H9 (cell line): ENCODE results near the gene NHSL2. TPM values are rescaled to one million over a fixed set of nuclear protein-coding genes. Genes with fewer than 3 reads are reported as not detected.

ENCODE experiments used
- DNase-seq: peaks from one replicate; pipeline ENCODE4 v3.0.0-alpha.2; 2017
- H2AFZ ChIP-seq: one replicate; pipeline ENCODE4 v1.6.1; 2013; ENCODE audit warnings: mild to moderate bottlenecking, low read length, control low read depth, moderate library complexity
- H2AK5ac ChIP-seq: 2 replicates; pipeline ENCODE4 v1.6.1; 2013; ENCODE audit warnings: low read length, control low read depth, mixed read lengths; ENCODE audit not compliant: insufficient read length
- H2BK120ac ChIP-seq: one replicate; pipeline ENCODE4 v1.6.1; 2013; ENCODE audit warnings: low read depth, mild to moderate bottlenecking, low read length, control low read depth, inconsistent platforms; ENCODE audit not compliant: poor library complexity, severe bottlenecking
- H2BK12ac ChIP-seq: 2 replicates; pipeline ENCODE4 v1.6.1; 2013; ENCODE audit warnings: low read length, control low read depth, mixed read lengths, low read depth; ENCODE audit not compliant: insufficient read length
- H2BK15ac ChIP-seq: 2 replicates; pipeline ENCODE4 v1.6.1; 2013; ENCODE audit warnings: low read depth, low read length, control low read depth
- H2BK20ac ChIP-seq: one replicate; pipeline ENCODE4 v1.6.1; 2013; ENCODE audit warnings: low read depth, mild to moderate bottlenecking, low read length, control low read depth, inconsistent platforms; ENCODE audit not compliant: poor library complexity, severe bottlenecking
- H2BK5ac ChIP-seq: 2 replicates; pipeline ENCODE4 v1.6.1; 2013; ENCODE audit warnings: low read length, control low read depth, mixed read lengths; ENCODE audit not compliant: insufficient read length
- H3K14ac ChIP-seq: 2 replicates; pipeline ENCODE4 v1.6.1; 2013; ENCODE audit warnings: low read length, control low read depth; ENCODE audit not compliant: insufficient read depth
- H3K18ac ChIP-seq: 2 replicates; pipeline ENCODE4 v1.6.1; 2013; ENCODE audit warnings: low read depth, mild to moderate bottlenecking, mixed read lengths, low read length, control low read depth; ENCODE audit not compliant: insufficient read length
- H3K23ac ChIP-seq: 2 replicates; pipeline ENCODE4 v1.6.1; 2013; ENCODE audit warnings: low read length, control low read depth, mixed read lengths, low read depth; ENCODE audit not compliant: insufficient read length
- H3K23me2 ChIP-seq: 2 replicates; pipeline ENCODE4 v1.6.1; 2013; ENCODE audit warnings: low read depth, mild to moderate bottlenecking, mixed read lengths, low read length, control low read depth; ENCODE audit not compliant: insufficient read length, poor library complexity, severe bottlenecking
- H3K27ac ChIP-seq: 2 replicates; pipeline ENCODE4 v1.5.1; 2013; ENCODE audit warnings: low read length, control low read depth, mixed read lengths, low read depth; ENCODE audit not compliant: insufficient read length
- H3K27me3 ChIP-seq: 2 replicates; pipeline ENCODE4 v1.6.1; 2013; ENCODE audit warnings: low read length, control low read depth, inconsistent platforms; ENCODE audit not compliant: insufficient read depth
- H3K4ac ChIP-seq: 2 replicates; pipeline ENCODE4 v1.6.1; 2013; ENCODE audit warnings: low read depth, mild to moderate bottlenecking, control low read depth, inconsistent platforms, low read length, moderate library complexity
- H3K4me1 ChIP-seq: 2 replicates; pipeline ENCODE4 v1.6.1; 2013; ENCODE audit warnings: low read length, control low read depth, inconsistent platforms; ENCODE audit not compliant: insufficient read depth
- H3K4me2 ChIP-seq: 2 replicates; pipeline ENCODE4 v1.6.1; 2013; ENCODE audit warnings: low read length, control low read depth, mixed read lengths; ENCODE audit not compliant: insufficient read length, insufficient read depth
- H3K56ac ChIP-seq: 2 replicates; pipeline ENCODE4 v1.6.1; 2013; ENCODE audit warnings: low read depth, mild to moderate bottlenecking, mixed read lengths, low read length, control low read depth; ENCODE audit not compliant: insufficient read length
- H3K79me1 ChIP-seq: 2 replicates; pipeline ENCODE4 v1.6.1; 2013; ENCODE audit warnings: low read depth, mild to moderate bottlenecking, moderate library complexity, low read length, control low read depth, inconsistent platforms; ENCODE audit not compliant: insufficient read depth, poor library complexity, severe bottlenecking
- H3K79me2 ChIP-seq: 2 replicates; pipeline ENCODE4 v1.6.1; 2013; ENCODE audit warnings: low read length, control low read depth, inconsistent platforms; ENCODE audit not compliant: insufficient read depth
- H3K9ac ChIP-seq: 2 replicates; pipeline ENCODE4 v1.6.1; 2013; ENCODE audit warnings: low read length, control low read depth, mixed read lengths; ENCODE audit not compliant: insufficient read length; ENCODE audit errors: extremely low read depth
- H3K9me3 ChIP-seq: one replicate; pipeline ENCODE4 v1.6.1; 2013; ENCODE audit warnings: low read depth, low read length, inconsistent platforms; ENCODE audit not compliant: control insufficient read depth
- H3T11ph ChIP-seq: one replicate; pipeline ENCODE4 v1.6.1; 2013; ENCODE audit warnings: mild to moderate bottlenecking, low read length, control low read depth, inconsistent platforms
- H4K20me1 ChIP-seq: one replicate; pipeline ENCODE4 v1.6.1; 2013; ENCODE audit not compliant: control insufficient read depth, insufficient read length, insufficient read depth
- H4K5ac ChIP-seq: 2 replicates; pipeline ENCODE4 v1.6.1; 2013; ENCODE audit warnings: low read depth, mild to moderate bottlenecking, mixed read lengths, low read length, control low read depth; ENCODE audit not compliant: insufficient read length
- H4K8ac ChIP-seq: replicated peaks from 2 replicates; pipeline ENCODE4 v1.6.1; 2013; ENCODE audit warnings: low read length, control low read depth, mixed read lengths, low read depth; ENCODE audit not compliant: insufficient read length
- H4K91ac ChIP-seq: 2 replicates; pipeline ENCODE4 v1.6.1; 2013; ENCODE audit warnings: low read depth, mild to moderate bottlenecking, moderate library complexity, mixed read lengths, low read length, control low read depth; ENCODE audit not compliant: insufficient read length
- H3K27ac Mint-ChIP-seq, 3 experiments: 2 replicates in 2 of 3; 3 replicates in 1 of 3; pipeline ENCODE4 v1.8.0; 2020 to 2021; ENCODE audit warnings: mixed read lengths in 3 of 3, mild to moderate bottlenecking in 1 of 3, moderate library complexity in 1 of 3
- H3K27me3 Mint-ChIP-seq: 2 replicates; pipeline ENCODE4 v1.8.0; 2021; ENCODE audit warnings: low read depth, mild to moderate bottlenecking, moderate library complexity, mixed read lengths
- H3K36me3 Mint-ChIP-seq, 3 experiments: 2 replicates in 2 of 3; 3 replicates in 1 of 3; pipeline ENCODE4 v1.8.0; 2020 to 2021; ENCODE audit warnings: low read depth in 3 of 3, mixed read lengths in 3 of 3; ENCODE audit not compliant: insufficient read depth in 1 of 3
- H3K4me1 Mint-ChIP-seq, 2 experiments: 2 replicates each; pipeline ENCODE4 v1.8.0; 2020; ENCODE audit warnings: mixed read lengths in 2 of 2
- H3K4me3 Mint-ChIP-seq, 2 experiments: 2 replicates in 1 of 2; 3 replicates in 1 of 2; pipeline ENCODE4 v1.8.0; 2020 to 2021; ENCODE audit warnings: mild to moderate bottlenecking in 2 of 2, mixed read lengths in 2 of 2, moderate library complexity in 1 of 2
- H3K9me3 Mint-ChIP-seq, 2 experiments: 2 replicates in 1 of 2; 3 replicates in 1 of 2; pipeline ENCODE4 v1.8.0; 2020; ENCODE audit warnings: mild to moderate bottlenecking in 2 of 2, mixed read lengths in 2 of 2, moderate library complexity in 1 of 2
- CTCF ChIP-seq: fragments of 200-600 bp; sonication (generic); conservative IDR thresholded peaks from 3 replicates; pipeline ENCODE4 v1.8.0; 2021; ENCODE audit warnings: antibody characterized with exemption, mild to moderate bottlenecking
- WGBS: extraction: QIAGEN DNeasy Blood & Tissue Kit; methylation state at CpG from one replicate; pipeline ENCODE4 v1.1.7; 2013; ENCODE audit warnings: missing lambda C conversion rate, low lambda C conversion rate, mixed read lengths; ENCODE audit not compliant: insufficient read length; ENCODE audit errors: extremely low coverage; 5-methylcytosine and 5-hydroxymethylcytosine counted together
- total RNA-seq: library from RNA; stranded (reverse); gene quantifications from 2 replicates; pipeline ENCODE4 v1.2.1, GENCODE V29; 2021

The NHSL2 gene
- total RNA-seq, 1 experiment from 2014 or later: 6.4 TPM

- H3T11ph ChIP-seq: no peak overlapping the region
- H3K27ac ChIP-seq: no peak overlapping the region
- H2BK120ac ChIP-seq: no peak overlapping the region
- peaks cover 63% of the 10 kb centered on the region for H3K9me3 ChIP-seq
- no peak for DNase-seq
- H3K23me2 ChIP-seq: no peaks in the 10 kb centered on the region
- peaks cover 0 to 14% (median 6%) of the 10 kb centered on the region in 3 experiments; a peak in 5 of 7 replicates for H3K36me3 Mint-ChIP-seq
- no peak for TF ChIP-seq CTCF
- no peak overlapping the region for H2AFZ ChIP-seq
- no peaks in the 10 kb centered on the region for H3K79me1 ChIP-seq
- no peak overlapping the region for H3K23ac ChIP-seq
- H3K9ac ChIP-seq: no peak overlapping the region
- H3K14ac ChIP-seq: no peak overlapping the region
- H4K5ac ChIP-seq: no peak overlapping the region
- no peak overlapping the region for H2BK20ac ChIP-seq
- peaks cover 35 to 37% of the 10 kb centered on the region in 2 experiments for H3K4me1 Mint-ChIP-seq
- no peak overlapping the region for H4K8ac ChIP-seq
- H3K4me1 ChIP-seq: peaks cover 4% of the 10 kb centered on the region; the same call in 1 of the 2 replicates
- no peak overlapping the region for H2BK15ac ChIP-seq
- H3K18ac ChIP-seq: no peak overlapping the region
- H2AK5ac ChIP-seq: no peak overlapping the region
- H3K9me3 Mint-ChIP-seq: peaks cover 65 to 70% of the 10 kb centered on the region in 2 experiments
- no peak overlapping the region for H2BK5ac ChIP-seq
- no peaks in the 10 kb centered on the region for H3K27me3 ChIP-seq
- no peak overlapping the region for H3K4ac ChIP-seq
- H2BK12ac ChIP-seq: no peak overlapping the region
- H3K4me2 ChIP-seq: no peak overlapping the region
- no peaks in the 10 kb centered on the region for H3K27me3 Mint-ChIP-seq
- H3K79me2 ChIP-seq: no peaks in the 10 kb centered on the region
- no peak overlapping the region for H3K56ac ChIP-seq
- no peaks in the 10 kb centered on the region for H4K20me1 ChIP-seq
- no CpG with 5 or more reads among the region's 4 CpGs for WGBS
- no peak overlapping the region for H3K4me3 Mint-ChIP-seq
- H3K27ac Mint-ChIP-seq: no peak overlapping the region
- no peak overlapping the region for H4K91ac ChIP-seq
Observed at GRCh38 chrX:72057331-72057730, 146.7 kb downstream of the NHSL2 start.
